SK-N-SH treated with all-trans-retinoic acid at 6 μM for 48 hours (cell line): ENCODE measurements around the gene ATF6B.

Experiments
- ATAC-seq: fragments of 200-7000 bp; cut with Tn5 transposase; 3 replicates; pipeline ENCODE4 v1.9.1; 2020; ENCODE audit warnings: mild to moderate bottlenecking, moderate library complexity
- ARNTL ChIP-seq: fragments of 450-650 bp; formaldehyde crosslinking; IDR thresholded peaks from 2 replicates; pipeline ENCODE4 v1.5.0; 2020; ENCODE audit warnings: low read depth, mild to moderate bottlenecking, moderate library complexity, borderline replicate concordance
- BACH2 ChIP-seq: fragments of 250-450 bp; sonication (Bioruptor Pico); IDR thresholded peaks from 2 replicates; pipeline ENCODE4 v1.9.0; 2021; ENCODE audit warnings: mild to moderate bottlenecking, borderline replicate concordance
- CREB5 ChIP-seq: fragments of 250-450 bp; sonication (Bioruptor Pico); IDR thresholded peaks from 2 replicates; pipeline ENCODE4 v1.5.1; 2020; ENCODE audit warnings: low read depth, mild to moderate bottlenecking, moderate library complexity
- CSDC2 ChIP-seq: fragments of 250-450 bp; sonication (Bioruptor Pico); IDR thresholded peaks from 2 replicates; pipeline ENCODE4 v1.5.0; 2020; ENCODE audit warnings: mild to moderate bottlenecking, moderate library complexity
- ESRRG ChIP-seq: fragments of 250-450 bp; sonication (Bioruptor Pico); IDR thresholded peaks from 2 replicates; pipeline ENCODE4 v1.6.1; 2021; ENCODE audit warnings: mild to moderate bottlenecking
- GLIS3 ChIP-seq: fragments of 250-450 bp; sonication (Bioruptor Pico); IDR thresholded peaks from 2 replicates; pipeline ENCODE4 v1.5.0; 2020; ENCODE audit warnings: mild to moderate bottlenecking, moderate library complexity
- ISL1 ChIP-seq: fragments of 250-450 bp; sonication (Bioruptor Pico); IDR thresholded peaks from 2 replicates; pipeline ENCODE4 v2.1.2; 2022; ENCODE audit warnings: mild to moderate bottlenecking, moderate library complexity
- OSR1 ChIP-seq: fragments of 250-450 bp; sonication (Bioruptor Pico); IDR thresholded peaks from 2 replicates; pipeline ENCODE4 v1.8.0; 2022; ENCODE audit warnings: moderate library complexity, mild to moderate bottlenecking, inconsistent platforms
- PPARA ChIP-seq: fragments of 250-450 bp; sonication (Bioruptor Pico); IDR thresholded peaks from 2 replicates; pipeline ENCODE4 v1.5.0; 2020; ENCODE audit warnings: mild to moderate bottlenecking, borderline replicate concordance
- RARB ChIP-seq: fragments of 250-450 bp; sonication (Bioruptor Pico); IDR thresholded peaks from 2 replicates; pipeline ENCODE4 v1.8.0; 2021; ENCODE audit warnings: mild to moderate bottlenecking, moderate library complexity
- SNAI2 ChIP-seq: fragments of 250-450 bp; sonication (Bioruptor Pico); IDR thresholded peaks from 2 replicates; pipeline ENCODE4 v1.5.0; 2020; ENCODE audit warnings: mild to moderate bottlenecking, moderate library complexity
- TCF4 ChIP-seq: fragments of 250-450 bp; sonication (Bioruptor Pico); IDR thresholded peaks from 2 replicates; pipeline ENCODE4 v1.8.0; 2021; ENCODE audit warnings: mild to moderate bottlenecking, moderate library complexity, borderline replicate concordance
- TOX ChIP-seq: fragments of 250-450 bp; sonication (Bioruptor Pico); IDR thresholded peaks from 2 replicates; pipeline ENCODE4 v1.8.0; 2021; ENCODE audit warnings: mild to moderate bottlenecking, moderate library complexity, borderline replicate concordance
- TSHZ2 ChIP-seq: fragments of 250-450 bp; sonication (Bioruptor Pico); IDR thresholded peaks from 2 replicates; pipeline ENCODE4 v1.5.0; 2020; ENCODE audit warnings: mild to moderate bottlenecking, moderate library complexity
- ZC3H10 ChIP-seq: fragments of 250-450 bp; sonication (Bioruptor Pico); IDR thresholded peaks from 2 replicates; pipeline ENCODE4 v1.5.1; 2021; ENCODE audit warnings: mild to moderate bottlenecking, moderate library complexity
- ZFP3 ChIP-seq: fragments of 250-450 bp; sonication (Bioruptor Pico); IDR thresholded peaks from 2 replicates; pipeline ENCODE4 v1.5.0; 2020; ENCODE audit warnings: mild to moderate bottlenecking, moderate library complexity
- ZFP30 ChIP-seq: fragments of 450-650 bp; formaldehyde crosslinking; IDR thresholded peaks from 2 replicates; pipeline ENCODE4 v1.5.0; 2022; ENCODE audit warnings: mild to moderate bottlenecking, moderate library complexity
- ZNF8 ChIP-seq: fragments of 450-650 bp; formaldehyde crosslinking; IDR thresholded peaks from 2 replicates; pipeline ENCODE4 v1.5.0; 2020; ENCODE audit warnings: mild to moderate bottlenecking, moderate library complexity

The ATF6B gene

GRCh38 chr6:32127409-32127716, 683 bp downstream of the ATF6B start:
- TF ChIP-seq ZFP30 (CRISPR knock-in tag) (no peak), OSR1 (no peak), PPARA (CRISPR knock-in tag) (no peak), TOX (no peak), TCF4 (CRISPR knock-in tag) (no peak), CREB5 (CRISPR knock-in tag) (no peak), ZC3H10 (CRISPR knock-in tag) (no peak), SNAI2 (no peak), CSDC2 (CRISPR knock-in tag) (no peak), ZNF8 (CRISPR knock-in tag) (no peak), GLIS3 (CRISPR knock-in tag) (no peak), ESRRG (CRISPR knock-in tag) (no peak)
- ATAC-seq, result no peak

- ATAC-seq, result no peak
- TF ChIP-seq TCF4 (CRISPR knock-in tag) (no peak), TSHZ2 (CRISPR knock-in tag) (no peak), ZNF8 (CRISPR knock-in tag) (no peak), CREB5 (CRISPR knock-in tag) (no peak), OSR1 (no peak)
Observed at GRCh38 chr6:32126880-32127279, 1.2 kb downstream of the ATF6B start.

GRCh38 chr6:32123681-32124080, 4.4 kb downstream of the ATF6B start:
- ATAC-seq, result no peak
- TF ChIP-seq BACH2 (CRISPR knock-in tag) (no peak), ZC3H10 (CRISPR knock-in tag) (no peak), ARNTL (CRISPR knock-in tag) (no peak), RARB (CRISPR knock-in tag) (no peak), ZFP3 (CRISPR knock-in tag) (no peak), ZFP30 (CRISPR knock-in tag) (no peak), ISL1 (CRISPR knock-in tag) (no peak), CREB5 (CRISPR knock-in tag) (no peak)
- TF ChIP-seq, all 23 proteins: peak for 0

- ATAC-seq, result no peak
- no peak for TF ChIP-seq TCF4 (CRISPR knock-in tag)
- no peak for TF ChIP-seq ZNF8 (CRISPR knock-in tag)
- no peak for TF ChIP-seq BACH2 (CRISPR knock-in tag)
- no peak for TF ChIP-seq ESRRG (CRISPR knock-in tag)
- no peak for TF ChIP-seq ARNTL (CRISPR knock-in tag)
- no peak for TF ChIP-seq CSDC2 (CRISPR knock-in tag)
- TF ChIP-seq CREB5 (CRISPR knock-in tag), result no peak
Observed at GRCh38 chr6:32120573-32121059, 7.4 kb downstream of the ATF6B start.
